H9 (cell line): ENCODE data around the gene SUPT3H. TPM values are rescaled to one million over a fixed set of nuclear protein-coding genes. Genes with fewer than 3 reads are reported as not detected.
A peak's percentile ranks its signal among the peaks of the same experiment; 100 is the strongest.

ENCODE experiments used
- DNase-seq: peaks from one replicate; pipeline ENCODE4 v3.0.0-alpha.2; 2017
- H2AFZ ChIP-seq: one replicate; pipeline ENCODE4 v1.6.1; 2013; ENCODE audit warnings: mild to moderate bottlenecking, low read length, control low read depth, moderate library complexity
- H2AK5ac ChIP-seq: 2 replicates; pipeline ENCODE4 v1.6.1; 2013; ENCODE audit warnings: low read length, control low read depth, mixed read lengths; ENCODE audit not compliant: insufficient read length
- H2BK120ac ChIP-seq: one replicate; pipeline ENCODE4 v1.6.1; 2013; ENCODE audit warnings: low read depth, mild to moderate bottlenecking, low read length, control low read depth, inconsistent platforms; ENCODE audit not compliant: poor library complexity, severe bottlenecking
- H2BK12ac ChIP-seq: 2 replicates; pipeline ENCODE4 v1.6.1; 2013; ENCODE audit warnings: low read length, control low read depth, mixed read lengths, low read depth; ENCODE audit not compliant: insufficient read length
- H2BK15ac ChIP-seq: 2 replicates; pipeline ENCODE4 v1.6.1; 2013; ENCODE audit warnings: low read depth, low read length, control low read depth
- H2BK20ac ChIP-seq: one replicate; pipeline ENCODE4 v1.6.1; 2013; ENCODE audit warnings: low read depth, mild to moderate bottlenecking, low read length, control low read depth, inconsistent platforms; ENCODE audit not compliant: poor library complexity, severe bottlenecking
- H2BK5ac ChIP-seq: 2 replicates; pipeline ENCODE4 v1.6.1; 2013; ENCODE audit warnings: low read length, control low read depth, mixed read lengths; ENCODE audit not compliant: insufficient read length
- H3K14ac ChIP-seq: 2 replicates; pipeline ENCODE4 v1.6.1; 2013; ENCODE audit warnings: low read length, control low read depth; ENCODE audit not compliant: insufficient read depth
- H3K18ac ChIP-seq: 2 replicates; pipeline ENCODE4 v1.6.1; 2013; ENCODE audit warnings: low read depth, mild to moderate bottlenecking, mixed read lengths, low read length, control low read depth; ENCODE audit not compliant: insufficient read length
- H3K23ac ChIP-seq: 2 replicates; pipeline ENCODE4 v1.6.1; 2013; ENCODE audit warnings: low read length, control low read depth, mixed read lengths, low read depth; ENCODE audit not compliant: insufficient read length
- H3K23me2 ChIP-seq: 2 replicates; pipeline ENCODE4 v1.6.1; 2013; ENCODE audit warnings: low read depth, mild to moderate bottlenecking, mixed read lengths, low read length, control low read depth; ENCODE audit not compliant: insufficient read length, poor library complexity, severe bottlenecking
- H3K27ac ChIP-seq: 2 replicates; pipeline ENCODE4 v1.5.1; 2013; ENCODE audit warnings: low read length, control low read depth, mixed read lengths, low read depth; ENCODE audit not compliant: insufficient read length
- H3K27me3 ChIP-seq: 2 replicates; pipeline ENCODE4 v1.6.1; 2013; ENCODE audit warnings: low read length, control low read depth, inconsistent platforms; ENCODE audit not compliant: insufficient read depth
- H3K4ac ChIP-seq: 2 replicates; pipeline ENCODE4 v1.6.1; 2013; ENCODE audit warnings: low read depth, mild to moderate bottlenecking, control low read depth, inconsistent platforms, low read length, moderate library complexity
- H3K4me1 ChIP-seq: 2 replicates; pipeline ENCODE4 v1.6.1; 2013; ENCODE audit warnings: low read length, control low read depth, inconsistent platforms; ENCODE audit not compliant: insufficient read depth
- H3K4me2 ChIP-seq: 2 replicates; pipeline ENCODE4 v1.6.1; 2013; ENCODE audit warnings: low read length, control low read depth, mixed read lengths; ENCODE audit not compliant: insufficient read length, insufficient read depth
- H3K56ac ChIP-seq: 2 replicates; pipeline ENCODE4 v1.6.1; 2013; ENCODE audit warnings: low read depth, mild to moderate bottlenecking, mixed read lengths, low read length, control low read depth; ENCODE audit not compliant: insufficient read length
- H3K79me1 ChIP-seq: 2 replicates; pipeline ENCODE4 v1.6.1; 2013; ENCODE audit warnings: low read depth, mild to moderate bottlenecking, moderate library complexity, low read length, control low read depth, inconsistent platforms; ENCODE audit not compliant: insufficient read depth, poor library complexity, severe bottlenecking
- H3K79me2 ChIP-seq: 2 replicates; pipeline ENCODE4 v1.6.1; 2013; ENCODE audit warnings: low read length, control low read depth, inconsistent platforms; ENCODE audit not compliant: insufficient read depth
- H3K9ac ChIP-seq: 2 replicates; pipeline ENCODE4 v1.6.1; 2013; ENCODE audit warnings: low read length, control low read depth, mixed read lengths; ENCODE audit not compliant: insufficient read length; ENCODE audit errors: extremely low read depth
- H3K9me3 ChIP-seq: one replicate; pipeline ENCODE4 v1.6.1; 2013; ENCODE audit warnings: low read depth, low read length, inconsistent platforms; ENCODE audit not compliant: control insufficient read depth
- H3T11ph ChIP-seq: one replicate; pipeline ENCODE4 v1.6.1; 2013; ENCODE audit warnings: mild to moderate bottlenecking, low read length, control low read depth, inconsistent platforms
- H4K20me1 ChIP-seq: one replicate; pipeline ENCODE4 v1.6.1; 2013; ENCODE audit not compliant: control insufficient read depth, insufficient read length, insufficient read depth
- H4K5ac ChIP-seq: 2 replicates; pipeline ENCODE4 v1.6.1; 2013; ENCODE audit warnings: low read depth, mild to moderate bottlenecking, mixed read lengths, low read length, control low read depth; ENCODE audit not compliant: insufficient read length
- H4K8ac ChIP-seq: replicated peaks from 2 replicates; pipeline ENCODE4 v1.6.1; 2013; ENCODE audit warnings: low read length, control low read depth, mixed read lengths, low read depth; ENCODE audit not compliant: insufficient read length
- H4K91ac ChIP-seq: 2 replicates; pipeline ENCODE4 v1.6.1; 2013; ENCODE audit warnings: low read depth, mild to moderate bottlenecking, moderate library complexity, mixed read lengths, low read length, control low read depth; ENCODE audit not compliant: insufficient read length
- H3K27ac Mint-ChIP-seq, 3 experiments: 2 replicates in 2 of 3; 3 replicates in 1 of 3; pipeline ENCODE4 v1.8.0; 2020 to 2021; ENCODE audit warnings: mixed read lengths in 3 of 3, mild to moderate bottlenecking in 1 of 3, moderate library complexity in 1 of 3
- H3K27me3 Mint-ChIP-seq: 2 replicates; pipeline ENCODE4 v1.8.0; 2021; ENCODE audit warnings: low read depth, mild to moderate bottlenecking, moderate library complexity, mixed read lengths
- H3K36me3 Mint-ChIP-seq, 3 experiments: 2 replicates in 2 of 3; 3 replicates in 1 of 3; pipeline ENCODE4 v1.8.0; 2020 to 2021; ENCODE audit warnings: low read depth in 3 of 3, mixed read lengths in 3 of 3; ENCODE audit not compliant: insufficient read depth in 1 of 3
- H3K4me1 Mint-ChIP-seq, 2 experiments: 2 replicates each; pipeline ENCODE4 v1.8.0; 2020; ENCODE audit warnings: mixed read lengths in 2 of 2
- H3K4me3 Mint-ChIP-seq, 2 experiments: 2 replicates in 1 of 2; 3 replicates in 1 of 2; pipeline ENCODE4 v1.8.0; 2020 to 2021; ENCODE audit warnings: mild to moderate bottlenecking in 2 of 2, mixed read lengths in 2 of 2, moderate library complexity in 1 of 2
- H3K9me3 Mint-ChIP-seq, 2 experiments: 2 replicates in 1 of 2; 3 replicates in 1 of 2; pipeline ENCODE4 v1.8.0; 2020; ENCODE audit warnings: mild to moderate bottlenecking in 2 of 2, mixed read lengths in 2 of 2, moderate library complexity in 1 of 2
- CTCF ChIP-seq: fragments of 200-600 bp; sonication (generic); conservative IDR thresholded peaks from 3 replicates; pipeline ENCODE4 v1.8.0; 2021; ENCODE audit warnings: antibody characterized with exemption, mild to moderate bottlenecking
- WGBS: extraction: QIAGEN DNeasy Blood & Tissue Kit; methylation state at CpG from one replicate; pipeline ENCODE4 v1.1.7; 2013; ENCODE audit warnings: missing lambda C conversion rate, low lambda C conversion rate, mixed read lengths; ENCODE audit not compliant: insufficient read length; ENCODE audit errors: extremely low coverage; 5-methylcytosine and 5-hydroxymethylcytosine counted together
- total RNA-seq: library from RNA; stranded (reverse); gene quantifications from 2 replicates; pipeline ENCODE4 v1.2.1, GENCODE V29; 2021

SUPT3H gene
- total RNA-seq, 1 experiment from 2014 or later = 22.5 TPM

- H2BK20ac ChIP-seq = no peak overlapping the region
- H3K27me3 ChIP-seq = peaks cover 31% of the 10 kb centered on the region; the same call in 1 of the 2 replicates
- no peaks in the 10 kb centered on the region for H3K9me3 ChIP-seq
- Mint-ChIP-seq H3K9me3 (no peaks in the 10 kb centered on the region; a peak in 1 of 5 replicates), H3K27me3 (peaks cover 88% of the 10 kb centered on the region), H3K36me3 (no peaks in the 10 kb centered on the region), H3K4me1 (peaks cover 30 to 31% of the 10 kb centered on the region in 2 experiments), H3K27ac (no peak overlapping the region), H3K4me3 (peak overlapping the region; percentile 80 to 97)
- H3K79me1 ChIP-seq = no peaks in the 10 kb centered on the region
- H2BK12ac ChIP-seq = no peak overlapping the region
- H3K4ac ChIP-seq = no peak overlapping the region
- no peak overlapping the region for H2BK15ac ChIP-seq
- H3K56ac ChIP-seq = no peak overlapping the region
- no peak overlapping the region for H3K23ac ChIP-seq
- no peak overlapping the region for H2AFZ ChIP-seq
- no peak overlapping the region for H4K8ac ChIP-seq
- no peaks in the 10 kb centered on the region for H4K20me1 ChIP-seq
- H3K4me1 ChIP-seq = no peaks in the 10 kb centered on the region
- DNase-seq = peak; percentile 52
- no CpG with 5 or more reads among the region's 83 CpGs for WGBS
- H3K79me2 ChIP-seq = no peaks in the 10 kb centered on the region
- H3K18ac ChIP-seq = no peak overlapping the region
- H4K5ac ChIP-seq = no peak overlapping the region
- no peak overlapping the region for H3K27ac ChIP-seq
- H3K23me2 ChIP-seq = peaks cover 32% of the 10 kb centered on the region
- H2BK120ac ChIP-seq = no peak overlapping the region
- H3K4me2 ChIP-seq = peak overlapping the region; percentile 92
- H3K9ac ChIP-seq = no peak overlapping the region
- no peak overlapping the region for H3T11ph ChIP-seq
- no peak overlapping the region for H2BK5ac ChIP-seq
- no peak for TF ChIP-seq CTCF
- H2AK5ac ChIP-seq = no peak overlapping the region
- peak overlapping the region; percentile 64; the same call in 1 of the 2 replicates for H3K14ac ChIP-seq
- H4K91ac ChIP-seq = no peak overlapping the region
Observed at GRCh38 chr6:45421709-45422502, 44.2 kb upstream of the SUPT3H start.
